ENCODE results near the gene ALDH9A1.
"Not testable (repeated sequence)": the region's sequence is repeated elsewhere in the genome, so short reads cannot be mapped to it uniquely, and the experiment has no call there.

The ALDH9A1 gene

GRCh38 chr1:165641231-165641987 lies 57.0 kb downstream of the ALDH9A1 start:
- FAIRE-seq (no peak), DNase-seq (ENCODE audit: insufficient read length, low spot score) (no peak)
- no peak for TF ChIP-seq CTCF (IDR thresholded peaks at IDR 0.05; ENCODE audit: insufficient read depth, missing control alignments)

GRCh38 chr1:165639821-165640623 lies 58.3 kb downstream of the ALDH9A1 start:
- FAIRE-seq (no peak), DNase-seq (ENCODE audit: insufficient read length, low spot score) (no peak)
- no peak for TF ChIP-seq CTCF (IDR thresholded peaks at IDR 0.05; ENCODE audit: insufficient read depth, missing control alignments)

- FAIRE-seq, result not testable (repeated sequence)
These were observed 60.2 kb downstream of the ALDH9A1 start for GRCh38 chr1:165638211-165638610.

GRCh38 chr1:165637427-165637826 lies 60.9 kb downstream of the ALDH9A1 start:
- DNase-seq (ENCODE audit: insufficient read length, low spot score) (no peak), FAIRE-seq (no peak)
- no peak for TF ChIP-seq CTCF (IDR thresholded peaks at IDR 0.05; ENCODE audit: insufficient read depth, missing control alignments)

More at GRCh38 chr1:165638211-165638610, 60.2 kb downstream of the ALDH9A1 start:
- DNase-seq (ENCODE audit: insufficient read length, low spot score), result not testable (repeated sequence)

- DNase-seq (ENCODE audit: insufficient read length, low spot score) (no peak), FAIRE-seq (no peak)
- TF ChIP-seq CTCF (IDR thresholded peaks at IDR 0.05; ENCODE audit: insufficient read depth, missing control alignments), result no peak
These were observed 62.5 kb downstream of the ALDH9A1 start for GRCh38 chr1:165635823-165636222.

GRCh38 chr1:165635329-165635728 lies 63.0 kb downstream of the ALDH9A1 start:
- DNase-seq (ENCODE audit: insufficient read length, low spot score) (no peak), FAIRE-seq (peak; percentile 6)
- no peak for TF ChIP-seq CTCF (IDR thresholded peaks at IDR 0.05; ENCODE audit: insufficient read depth, missing control alignments)

GRCh38 chr1:165634154-165634921 lies 64.0 kb downstream of the ALDH9A1 start:
- no peak for FAIRE-seq
- no peak for TF ChIP-seq CTCF (IDR thresholded peaks at IDR 0.05; ENCODE audit: insufficient read depth, missing control alignments)
- no peak for DNase-seq (ENCODE audit: insufficient read length, low spot score)
